Sigmoid colon (tissue), 4 donors: ENCODE measurements around the gene IPO13.

Experiments used
- CTCF ChIP-seq, 4 experiments: fragments of 450-650 bp in 3 of 4; fragments of 200-600 bp in 1 of 4; IDR thresholded peaks; one replicate each; pipeline ENCODE4 v1.5.1; 2016 to 2019; ENCODE audit warnings: antibody characterized with exemption in 4 of 4, mild to moderate bottlenecking in 3 of 4, moderate library complexity in 2 of 4
- EP300 ChIP-seq, 4 donors: sonication (generic); formaldehyde crosslinking; IDR thresholded peaks; one replicate each; pipeline ENCODE4 v1.6.1; 2017; ENCODE audit warnings: antibody characterized with exemption in 4 of 4
- POLR2AphosphoS5 ChIP-seq, 4 donors: sonication (generic); formaldehyde crosslinking; IDR thresholded peaks; one replicate each; pipeline ENCODE4 v1.6.1; 2017; ENCODE audit warnings: antibody characterized with exemption in 4 of 4

GRCh38 chr1:43981135-43981491 is 34.4 kb downstream of the IPO13 start:
- TF ChIP-seq CTCF (IDR thresholded peaks at IDR 0.05) (no peak), EP300 (IDR thresholded peaks at IDR 0.05) (no peak), POLR2AphosphoS5 (IDR thresholded peaks at IDR 0.05) (no peak)
